ENCODE measurements around the gene RBFOX1. TPM values are rescaled to one million over a fixed set of nuclear protein-coding genes. Genes with fewer than 3 reads are reported as not detected.

RBFOX1 gene
- total RNA-seq, 1 experiment from 2014 or later: not detected

DNA sequence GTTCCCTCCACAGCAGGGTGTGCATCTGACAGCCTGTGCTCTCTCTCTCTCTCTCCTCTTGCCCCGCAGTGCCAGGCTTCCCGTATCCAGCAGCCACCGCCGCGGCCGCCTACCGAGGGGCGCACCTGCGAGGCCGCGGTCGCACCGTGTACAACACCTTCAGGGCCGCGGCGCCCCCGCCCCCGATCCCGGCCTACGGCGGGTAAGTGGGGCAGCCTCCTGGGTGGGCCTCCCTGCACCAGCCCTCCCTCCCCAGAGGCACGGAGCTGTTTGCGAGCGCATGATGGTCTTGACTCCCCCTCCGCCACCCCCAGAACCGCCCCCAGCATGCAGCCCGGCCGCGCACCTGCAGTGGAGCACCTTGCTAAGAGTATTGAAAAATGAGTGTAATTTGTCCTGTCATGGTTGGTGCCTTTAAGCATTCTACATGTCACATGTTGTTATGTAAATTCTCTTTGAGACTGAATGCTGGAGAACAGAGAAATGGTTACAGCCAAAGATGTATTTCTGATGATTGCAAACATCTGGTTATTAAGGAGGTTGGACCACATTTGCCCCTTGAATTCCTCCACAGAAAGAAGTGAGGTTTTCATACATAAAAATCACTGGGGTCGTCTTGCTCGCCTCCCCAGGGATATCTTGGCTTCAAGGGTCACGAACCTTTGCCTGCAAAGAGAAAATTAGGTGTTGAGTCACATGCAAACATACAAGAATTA is 321.3 kb downstream of the RBFOX1 start:
- RAD21 ChIA-PET (ENCODE audit: low non-redundant PET in 1 of 2, low total read pairs in 2 of 2, uncharacterized antibody in 2 of 2, unreplicated experiment in 2 of 2): no interaction called here
- no peaks in the 10 kb centered on the region for H3K79me2 ChIP-seq (ENCODE audit: insufficient read depth, low read length)
- H3K4me2 ChIP-seq (ENCODE audit: low read length): no peak overlapping the region
- intact Hi-C loops (cut with micrococcal nuclease): no loop called here
- CTCF ChIA-PET: no interaction called here
- BruUV-seq (replicated peaks): no TSS peak
- DNase-seq (ENCODE audit: low read depth, low spot score): no peak
- H4K20me1 ChIP-seq (ENCODE audit: insufficient read depth): no peaks in the 10 kb centered on the region
- no peak overlapping the region for H3K9ac ChIP-seq (ENCODE audit: low read length)
- H3K36me3 ChIP-seq (ENCODE audit: control insufficient read depth in 1 of 2, insufficient read depth in 2 of 2, low read length in 2 of 2): no peaks in the 10 kb centered on the region
- TF ChIP-seq EGR1 (IDR thresholded peaks at IDR 0.05; ENCODE audit: low read depth) (no peak), SIN3A (IDR thresholded peaks at IDR 0.05; ENCODE audit: low read depth) (no peak)
- H3K9me3 ChIP-seq (ENCODE audit: control insufficient read depth in 1 of 2, insufficient read depth in 1 of 2, low read depth in 1 of 2, low read length in 2 of 2): peaks cover 6 to 7% of the 10 kb centered on the region in 2 experiments; a peak in 2 of 4 replicates
- no peak overlapping the region for H2AFZ ChIP-seq (ENCODE audit: low read depth, low read length, poor library complexity, severe bottlenecking)
- no peaks in the 10 kb centered on the region for H3K9me2 ChIP-seq (ENCODE audit: insufficient read depth)
- no peak overlapping the region for H3K27ac ChIP-seq (ENCODE audit: low read depth, low read length)
- ATAC-seq: no peak
- no peak overlapping the region for H3K4me3 ChIP-seq (replicated peaks in 1 of 2; ENCODE audit: low read depth in 1 of 2, low read length in 2 of 2)
- H3K4me1 ChIP-seq (ENCODE audit: control insufficient read depth in 1 of 2, insufficient read depth in 2 of 2, low read length in 2 of 2): no peaks in the 10 kb centered on the region
- POLR2A ChIA-PET: no interaction called here
- H3K27me3 ChIP-seq (ENCODE audit: insufficient read depth, low read length): no peaks in the 10 kb centered on the region

DNA sequence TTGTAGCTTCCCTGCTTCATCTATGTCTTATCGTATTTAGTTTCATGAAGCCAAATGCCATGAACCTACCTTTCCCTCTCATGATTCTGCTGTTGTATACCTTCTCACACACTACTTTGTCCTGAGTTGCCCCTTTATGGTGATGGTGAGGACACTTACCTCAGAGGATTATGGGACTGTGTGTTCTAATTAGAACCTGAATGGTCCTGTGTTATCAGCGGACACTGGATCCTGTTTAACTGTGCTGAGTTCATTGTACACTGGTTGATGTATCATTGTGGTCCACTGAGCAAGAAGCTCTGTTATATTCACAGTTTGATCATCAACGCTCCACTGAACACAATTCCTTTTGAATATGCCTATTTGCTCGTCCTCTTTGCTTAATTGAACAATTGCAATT is 343.0 kb downstream of the RBFOX1 start:
- DNase-seq (ENCODE audit: low read depth, low spot score): no peak
- no peak overlapping the region for H3K4me3 ChIP-seq (replicated peaks in 1 of 2; ENCODE audit: low read depth in 1 of 2, low read length in 2 of 2)
- H4K20me1 ChIP-seq (ENCODE audit: insufficient read depth): no peaks in the 10 kb centered on the region
- CTCF ChIA-PET: no interaction called here
- no peaks in the 10 kb centered on the region for H3K79me2 ChIP-seq (ENCODE audit: insufficient read depth, low read length)
- H3K27ac ChIP-seq (ENCODE audit: low read depth, low read length): no peak overlapping the region
- BruUV-seq (replicated peaks): no TSS peak
- no peaks in the 10 kb centered on the region for H3K4me1 ChIP-seq (ENCODE audit: control insufficient read depth in 1 of 2, insufficient read depth in 2 of 2, low read length in 2 of 2)
- RAD21 ChIA-PET (ENCODE audit: low non-redundant PET in 1 of 2, low total read pairs in 2 of 2, uncharacterized antibody in 2 of 2, unreplicated experiment in 2 of 2): no interaction called here
- POLR2A ChIA-PET: no interaction called here
- H3K27me3 ChIP-seq (ENCODE audit: insufficient read depth, low read length): no peaks in the 10 kb centered on the region
- no peaks in the 10 kb centered on the region for H3K36me3 ChIP-seq (ENCODE audit: control insufficient read depth in 1 of 2, insufficient read depth in 2 of 2, low read length in 2 of 2)
- H3K9me2 ChIP-seq (ENCODE audit: insufficient read depth): no peaks in the 10 kb centered on the region
- ATAC-seq: no peak
- no peak overlapping the region for H3K4me2 ChIP-seq (ENCODE audit: low read length)
- intact Hi-C loops (cut with micrococcal nuclease): no loop called here
- TF ChIP-seq YY1 (IDR thresholded peaks at IDR 0.05; ENCODE audit: extremely low read depth, insufficient replicate concordance, low read depth, low read length) (no peak), RAD21 (IDR thresholded peaks at IDR 0.05; ENCODE audit: low read depth) (no peak), ZNF274 (IDR thresholded peaks at IDR 0.05; ENCODE audit: low read depth, low read length) (no peak), ATF3 (IDR thresholded peaks at IDR 0.05) (no peak), CEBPB (IDR thresholded peaks at IDR 0.05; ENCODE audit: low read depth) (no peak), ZFX (IDR thresholded peaks at IDR 0.05) (no peak), SP1 (IDR thresholded peaks at IDR 0.05; ENCODE audit: low read depth) (no peak), EZH2phosphoT487 (IDR thresholded peaks at IDR 0.05; ENCODE audit: borderline replicate concordance) (no peak), CBX3 (IDR thresholded peaks at IDR 0.05; ENCODE audit: low read depth) (no peak)
- TF ChIP-seq, protein P1, sequence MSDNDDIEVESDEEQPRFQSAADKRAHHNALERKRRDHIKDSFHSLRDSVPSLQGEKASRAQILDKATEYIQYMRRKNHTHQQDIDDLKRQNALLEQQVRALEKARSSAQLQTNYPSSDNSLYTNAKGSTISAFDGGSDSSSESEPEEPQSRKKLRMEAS (IDR thresholded peaks at IDR 0.05): no peak
- TF ChIP-seq, protein P2, sequence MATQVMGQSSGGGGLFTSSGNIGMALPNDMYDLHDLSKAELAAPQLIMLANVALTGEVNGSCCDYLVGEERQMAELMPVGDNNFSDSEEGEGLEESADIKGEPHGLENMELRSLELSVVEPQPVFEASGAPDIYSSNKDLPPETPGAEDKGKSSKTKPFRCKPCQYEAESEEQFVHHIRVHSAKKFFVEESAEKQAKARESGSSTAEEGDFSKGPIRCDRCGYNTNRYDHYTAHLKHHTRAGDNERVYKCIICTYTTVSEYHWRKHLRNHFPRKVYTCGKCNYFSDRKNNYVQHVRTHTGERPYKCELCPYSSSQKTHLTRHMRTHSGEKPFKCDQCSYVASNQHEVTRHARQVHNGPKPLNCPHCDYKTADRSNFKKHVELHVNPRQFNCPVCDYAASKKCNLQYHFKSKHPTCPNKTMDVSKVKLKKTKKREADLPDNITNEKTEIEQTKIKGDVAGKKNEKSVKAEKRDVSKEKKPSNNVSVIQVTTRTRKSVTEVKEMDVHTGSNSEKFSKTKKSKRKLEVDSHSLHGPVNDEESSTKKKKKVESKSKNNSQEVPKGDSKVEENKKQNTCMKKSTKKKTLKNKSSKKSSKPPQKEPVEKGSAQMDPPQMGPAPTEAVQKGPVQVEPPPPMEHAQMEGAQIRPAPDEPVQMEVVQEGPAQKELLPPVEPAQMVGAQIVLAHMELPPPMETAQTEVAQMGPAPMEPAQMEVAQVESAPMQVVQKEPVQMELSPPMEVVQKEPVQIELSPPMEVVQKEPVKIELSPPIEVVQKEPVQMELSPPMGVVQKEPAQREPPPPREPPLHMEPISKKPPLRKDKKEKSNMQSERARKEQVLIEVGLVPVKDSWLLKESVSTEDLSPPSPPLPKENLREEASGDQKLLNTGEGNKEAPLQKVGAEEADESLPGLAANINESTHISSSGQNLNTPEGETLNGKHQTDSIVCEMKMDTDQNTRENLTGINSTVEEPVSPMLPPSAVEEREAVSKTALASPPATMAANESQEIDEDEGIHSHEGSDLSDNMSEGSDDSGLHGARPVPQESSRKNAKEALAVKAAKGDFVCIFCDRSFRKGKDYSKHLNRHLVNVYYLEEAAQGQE (IDR thresholded peaks at IDR 0.05; ENCODE audit: low read depth): no peak
- H2AFZ ChIP-seq (ENCODE audit: low read depth, low read length, poor library complexity, severe bottlenecking): no peak overlapping the region
- H3K9me3 ChIP-seq (ENCODE audit: control insufficient read depth in 1 of 2, insufficient read depth in 1 of 2, low read depth in 1 of 2, low read length in 2 of 2): peaks cover under 1 to 27% of the 10 kb centered on the region in 2 experiments; a peak in 2 of 4 replicates
- no peak overlapping the region for H3K9ac ChIP-seq (ENCODE audit: low read length)
